IMR-90 (cell line): ENCODE measurements around the gene STXBP6. TPM values are rescaled to one million over a fixed set of nuclear protein-coding genes. Genes with fewer than 3 reads are reported as not detected.

Experiments used
- ATAC-seq: fragments of 200-7000 bp; cut with Tn5 transposase; 2 replicates; pipeline ENCODE4 v1.9.1; 2020; ENCODE audit warnings: low read depth, mild to moderate bottlenecking, moderate library complexity
- BruUV-seq: library from RNA; stranded (reverse); fragments of 400-500 nt; replicated peaks from 2 replicates; lab custom pipeline; 2021; lab: Mats Ljungman, UMichigan
- CTCF ChIA-PET: fragments of 300-600 bp; formaldehyde crosslinking; extraction: SDS; loops from one replicate; lab custom pipeline; 2021; ENCODE audit warnings: antibody characterized with exemption; lab: Yijun Ruan, JAX
- POLR2A ChIA-PET: fragments of 300-600 bp; sonication (Branson Sonifier 250); formaldehyde crosslinking; loops from one replicate; lab custom pipeline; 2022; ENCODE audit warnings: antibody characterized with exemption; ENCODE audit not compliant: unreplicated experiment; lab: Charles Lee
- DNase-seq: peaks from one replicate; pipeline ENCODE4 v3.0.0; 2013
- H2AFZ ChIP-seq: replicated peaks from 2 replicates; pipeline ENCODE3; 2013; ENCODE audit warnings: low read length, mild to moderate bottlenecking; ENCODE audit not compliant: poor library complexity
- H2AK5ac ChIP-seq: 2 replicates; pipeline ENCODE4 v1.6.1; 2013; ENCODE audit warnings: low read depth, low read length, inconsistent platforms
- H2AK9ac ChIP-seq: replicated peaks from 2 replicates; pipeline ENCODE3; 2013; ENCODE audit warnings: mild to moderate bottlenecking, low read depth, low read length, moderate library complexity; ENCODE audit not compliant: poor library complexity
- H2BK120ac ChIP-seq: 2 replicates; pipeline ENCODE4 v1.6.1; 2013; ENCODE audit warnings: low read depth, low read length, inconsistent platforms
- H2BK15ac ChIP-seq: 3 replicates; pipeline ENCODE4 v1.6.1; 2013; ENCODE audit warnings: low read depth, low read length, inconsistent platforms
- H2BK20ac ChIP-seq: 2 replicates; pipeline ENCODE4 v1.6.1; 2013; ENCODE audit warnings: low read depth, mild to moderate bottlenecking, inconsistent platforms, low read length, moderate library complexity
- H2BK5ac ChIP-seq: 2 replicates; pipeline ENCODE4 v1.6.1; 2013; ENCODE audit warnings: mild to moderate bottlenecking, low read depth, low read length, inconsistent platforms; ENCODE audit not compliant: poor library complexity, severe bottlenecking
- H3K14ac ChIP-seq: replicated peaks from 2 replicates; pipeline ENCODE4 v1.6.1; 2013; ENCODE audit warnings: low read depth, low read length, inconsistent platforms
- H3K18ac ChIP-seq: 2 replicates; pipeline ENCODE4 v1.6.1; 2013; ENCODE audit warnings: low read depth, low read length, control low read depth
- H3K23ac ChIP-seq: 2 replicates; pipeline ENCODE4 v1.6.1; 2013; ENCODE audit warnings: low read depth, low read length, inconsistent platforms
- H3K27ac ChIP-seq: 2 replicates; pipeline ENCODE4 v1.5.1; 2013; ENCODE audit warnings: mild to moderate bottlenecking, control low read depth, low read length; ENCODE audit not compliant: insufficient read depth
- H3K27me3 ChIP-seq: 2 replicates; pipeline ENCODE4 v1.6.1; 2013; ENCODE audit warnings: low read length; ENCODE audit not compliant: control insufficient read depth, insufficient read depth
- H3K36me3 ChIP-seq: 2 replicates; pipeline ENCODE4 v1.6.1; 2013; ENCODE audit warnings: low read length, mixed read lengths; ENCODE audit not compliant: control insufficient read depth, insufficient read depth
- H3K4ac ChIP-seq: 2 replicates; pipeline ENCODE4 v1.6.1; 2013; ENCODE audit warnings: low read depth, low read length, inconsistent platforms
- H3K4me1 ChIP-seq: 2 replicates; pipeline ENCODE4 v1.6.1; 2013; ENCODE audit warnings: low read length, mixed read lengths; ENCODE audit not compliant: control insufficient read depth, insufficient read depth
- H3K4me2 ChIP-seq: 2 replicates; pipeline ENCODE4 v1.6.1; 2013; ENCODE audit warnings: low read depth, mild to moderate bottlenecking, control low read depth, low read length, moderate library complexity
- H3K4me3 ChIP-seq: 2 replicates; pipeline ENCODE4 v1.5.1; 2013; ENCODE audit warnings: low read depth, mild to moderate bottlenecking, control low read depth, low read length, moderate library complexity; ENCODE audit not compliant: insufficient read depth
- H3K56ac ChIP-seq: 2 replicates; pipeline ENCODE4 v1.6.1; 2013; ENCODE audit warnings: low read length, inconsistent platforms; ENCODE audit not compliant: insufficient read depth; ENCODE audit errors: extremely low read depth
- H3K79me1 ChIP-seq, 2 experiments: 2 replicates each; pipeline ENCODE4 v1.6.1; 2013; ENCODE audit warnings: low read length in 2 of 2, inconsistent platforms in 1 of 2, low read depth in 1 of 2
- H3K9ac ChIP-seq: 2 replicates; pipeline ENCODE4 v1.6.1; 2013; ENCODE audit warnings: low read depth, low read length, control low read depth
- H3K9me1 ChIP-seq: 2 replicates; pipeline ENCODE4 v1.6.1; 2013; ENCODE audit warnings: low read length, inconsistent platforms; ENCODE audit not compliant: insufficient read depth
- H3K9me3 ChIP-seq: 2 replicates; pipeline ENCODE4 v1.6.1; 2013; ENCODE audit warnings: low read length; ENCODE audit not compliant: control insufficient read depth, insufficient read depth
- H4K20me1 ChIP-seq: 2 replicates; pipeline ENCODE4 v1.6.1; 2013; ENCODE audit warnings: low read length, inconsistent platforms; ENCODE audit not compliant: insufficient read depth
- H4K5ac ChIP-seq: 2 replicates; pipeline ENCODE4 v1.6.1; 2013; ENCODE audit warnings: mild to moderate bottlenecking, low read depth, low read length, control low read depth
- H4K8ac ChIP-seq, 2 experiments: 2 replicates each; pipeline ENCODE4 v1.6.1; 2013; ENCODE audit warnings: low read depth in 2 of 2, low read length in 2 of 2, control low read depth in 1 of 2, inconsistent platforms in 1 of 2
- H4K91ac ChIP-seq: 2 replicates; pipeline ENCODE4 v1.6.1; 2013; ENCODE audit warnings: low read depth, low read length, inconsistent platforms; ENCODE audit not compliant: insufficient read depth
- BHLHE40 ChIP-seq: fragments of 150-350 bp; IDR thresholded peaks from 2 replicates; pipeline ENCODE4 v1.6.1; 2016; ENCODE audit warnings: mild to moderate bottlenecking, low read depth, low read length
- CEBPB ChIP-seq: IDR thresholded peaks from 2 replicates; pipeline ENCODE4 v1.6.1; 2012; ENCODE audit warnings: low read depth, low read length, improper control_type of control experiment
- CHD1 ChIP-seq: IDR thresholded peaks from 2 replicates; pipeline ENCODE4 v1.6.1; 2012; ENCODE audit warnings: low read depth, low read length, improper control_type of control experiment
- FOS ChIP-seq: fragments of 150-350 bp; IDR thresholded peaks from 2 replicates; pipeline ENCODE4 v1.6.1; 2016; ENCODE audit warnings: low read depth, low read length
- MAFK ChIP-seq: IDR thresholded peaks from 2 replicates; pipeline ENCODE4 v1.6.1; 2012; ENCODE audit warnings: low read depth, low read length, improper control_type of control experiment
- MAZ ChIP-seq: IDR thresholded peaks from 2 replicates; pipeline ENCODE4 v1.6.1; 2012; ENCODE audit warnings: low read depth, mild to moderate bottlenecking, low read length, improper control_type of control experiment, moderate library complexity, borderline replicate concordance
- MXI1 ChIP-seq: IDR thresholded peaks from 2 replicates; pipeline ENCODE4 v1.6.1; 2012; ENCODE audit warnings: low read depth, mild to moderate bottlenecking, low read length, moderate library complexity, borderline replicate concordance
- NFE2L2 ChIP-seq: fragments of 150-350 bp; IDR thresholded peaks from 2 replicates; pipeline ENCODE4 v1.6.1; 2016; ENCODE audit warnings: low read depth, mild to moderate bottlenecking, low read length
- POLR2A ChIP-seq: IDR thresholded peaks from 2 replicates; pipeline ENCODE4 v1.6.1; 2012; ENCODE audit warnings: mild to moderate bottlenecking, low read depth, low read length
- RAD21 ChIP-seq: IDR thresholded peaks from 2 replicates; pipeline ENCODE4 v1.6.1; 2012; ENCODE audit warnings: low read length, improper control_type of control experiment
- RCOR1 ChIP-seq: IDR thresholded peaks from 2 replicates; pipeline ENCODE4 v1.6.1; 2012; ENCODE audit warnings: mild to moderate bottlenecking, low read length, improper control_type of control experiment; ENCODE audit not compliant: insufficient replicate concordance
- RFX5 ChIP-seq: IDR thresholded peaks from 2 replicates; pipeline ENCODE4 v1.8.0; 2012; ENCODE audit warnings: low read depth, mild to moderate bottlenecking, low read length, moderate library complexity
- SMC3 ChIP-seq: fragments of 150-350 bp; IDR thresholded peaks from 2 replicates; pipeline ENCODE4 v1.6.1; 2016; ENCODE audit warnings: low read depth, mild to moderate bottlenecking, antibody characterized with exemption, low read length, moderate library complexity
- WGBS, 2 experiments: methylation state at CpG; one replicate each; pipeline versions ENCODE4 v1.1.5 to v1.1.7; 2013; ENCODE audit warnings: missing lambda C conversion rate in 2 of 2; ENCODE audit not compliant: insufficient read length in 1 of 2; ENCODE audit errors: extremely low coverage in 2 of 2; 5-methylcytosine and 5-hydroxymethylcytosine counted together
- dilution Hi-C: fragments of 300-500 bp; cut with HindIII; formaldehyde crosslinking; loops from one replicate; pipeline ENCODE4 v1.14.3; 2018; ENCODE audit warnings: low sequenced_read_pairs; ENCODE audit not compliant: unreplicated experiment
- in situ Hi-C: fragments of 300-500 bp; cut with MboI; formaldehyde crosslinking; loops from 3 replicates; pipeline ENCODE4 v1.14.3; 2019; ENCODE audit warnings: low sequenced_read_pairs, inconsistent platforms, mixed read lengths
- intact Hi-C: fragments of 100-400 bp; cut with micrococcal nuclease; formaldehyde crosslinking; loops from 2 replicates; pipeline ENCODE4 v1.10.0; 2022
- polyA plus RNA-seq, 3 experiments: library from polyadenylated mRNA; depleted of rRNA; stranded (reverse); fragments of >200 nt; gene quantifications; 2 replicates each; pipeline ENCODE4 v1.2.3, GENCODE V29; 2012; ENCODE audit warnings: low replicate concordance in 1 of 3
- total RNA-seq: library from RNA; depleted of rRNA; stranded (reverse); fragments of >200 nt; gene quantifications from 2 replicates; pipeline ENCODE4 v1.2.3, GENCODE V29; 2012
- TF ChIP-seq, protein P1 (sequence below): conservative IDR thresholded peaks from 2 replicates; pipeline ENCODE4 v1.5.1; 2012; ENCODE audit warnings: mild to moderate bottlenecking, low read depth, low read length, improper control_type of control experiment
- TF ChIP-seq, protein P2 (sequence below): fragments of 150-350 bp; IDR thresholded peaks from 2 replicates; pipeline ENCODE4 v1.6.1; 2017; ENCODE audit warnings: mild to moderate bottlenecking, antibody characterized with exemption, low read length, low read depth
- TF ChIP-seq, protein P3 (sequence below): fragments of 150-350 bp; IDR thresholded peaks from 2 replicates; pipeline ENCODE4 v1.6.1; 2016; ENCODE audit warnings: low read depth, mild to moderate bottlenecking, low read length, moderate library complexity, borderline replicate concordance

Gene STXBP6
- total and polyA plus RNA-seq, 2 of the 4 experiments (the other 2 are of a cell fraction), result 14.2 to 14.3 TPM

DNA sequence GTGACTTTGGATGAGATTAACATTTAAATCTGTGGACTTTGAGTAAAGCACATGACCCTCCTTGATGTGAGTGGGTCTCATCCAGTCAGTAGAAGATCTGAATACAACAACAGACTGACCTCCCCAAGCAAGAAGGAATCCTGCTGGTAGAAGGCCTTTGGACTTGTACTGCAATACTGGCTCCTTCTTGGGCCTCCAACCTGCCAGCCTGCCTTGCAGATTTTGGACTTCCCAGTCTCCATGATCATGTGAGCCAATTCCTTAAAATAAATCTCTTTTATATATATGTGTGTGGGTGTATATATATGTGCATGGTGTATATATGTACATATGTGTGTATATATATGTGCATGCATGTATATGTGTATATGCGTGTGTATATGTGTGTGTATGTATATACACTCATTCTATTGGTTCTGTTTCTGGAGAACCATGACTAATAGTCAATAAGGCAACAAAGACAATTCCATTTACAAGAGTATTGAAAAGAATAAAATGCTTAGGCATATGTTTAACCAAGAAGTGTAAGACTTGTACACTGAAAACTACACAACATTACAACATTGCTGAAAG is 183.8 kb downstream of the STXBP6 start:
- DNase-seq, result no peak
- Histone ChIP-seq H2AK5ac (no peak overlapping the region), H2BK15ac (no peak overlapping the region), H3K4me3 (no peak overlapping the region), H3K14ac (no peak overlapping the region), H4K20me1 (no peaks in the 10 kb centered on the region), H3K18ac (no peak overlapping the region), H2BK120ac (no peak overlapping the region), H2BK5ac (no peak overlapping the region), H3K9me3 (no peaks in the 10 kb centered on the region), H2BK20ac (no peak overlapping the region), H3K9ac (no peak overlapping the region), H4K91ac (no peak overlapping the region), H4K8ac (no peak overlapping the region), H2AFZ (no peak overlapping the region), H3K4ac (no peak overlapping the region), H3K27me3 (no peaks in the 10 kb centered on the region), H3K27ac (no peak overlapping the region), H3K9me1 (no peaks in the 10 kb centered on the region), H3K23ac (no peak overlapping the region), H4K5ac (no peak overlapping the region), H3K79me1 (no peaks in the 10 kb centered on the region), H3K56ac (no peak overlapping the region), H3K4me1 (peaks cover 1% of the 10 kb centered on the region; the same call in 1 of the 2 replicates), H3K4me2 (no peak overlapping the region), H3K36me3 (no peaks in the 10 kb centered on the region), H2AK9ac (no peak overlapping the region)
- no peak for TF ChIP-seq RAD21
- no peak for TF ChIP-seq MAFK
- no peak for TF ChIP-seq RCOR1
- no peak for TF ChIP-seq FOS
- TF ChIP-seq, protein P1, sequence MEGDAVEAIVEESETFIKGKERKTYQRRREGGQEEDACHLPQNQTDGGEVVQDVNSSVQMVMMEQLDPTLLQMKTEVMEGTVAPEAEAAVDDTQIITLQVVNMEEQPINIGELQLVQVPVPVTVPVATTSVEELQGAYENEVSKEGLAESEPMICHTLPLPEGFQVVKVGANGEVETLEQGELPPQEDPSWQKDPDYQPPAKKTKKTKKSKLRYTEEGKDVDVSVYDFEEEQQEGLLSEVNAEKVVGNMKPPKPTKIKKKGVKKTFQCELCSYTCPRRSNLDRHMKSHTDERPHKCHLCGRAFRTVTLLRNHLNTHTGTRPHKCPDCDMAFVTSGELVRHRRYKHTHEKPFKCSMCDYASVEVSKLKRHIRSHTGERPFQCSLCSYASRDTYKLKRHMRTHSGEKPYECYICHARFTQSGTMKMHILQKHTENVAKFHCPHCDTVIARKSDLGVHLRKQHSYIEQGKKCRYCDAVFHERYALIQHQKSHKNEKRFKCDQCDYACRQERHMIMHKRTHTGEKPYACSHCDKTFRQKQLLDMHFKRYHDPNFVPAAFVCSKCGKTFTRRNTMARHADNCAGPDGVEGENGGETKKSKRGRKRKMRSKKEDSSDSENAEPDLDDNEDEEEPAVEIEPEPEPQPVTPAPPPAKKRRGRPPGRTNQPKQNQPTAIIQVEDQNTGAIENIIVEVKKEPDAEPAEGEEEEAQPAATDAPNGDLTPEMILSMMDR, result no peak
- TF ChIP-seq MAZ, result no peak
- TF ChIP-seq MXI1, result no peak
- no peak for TF ChIP-seq CEBPB
- no peak for TF ChIP-seq POLR2A
- TF ChIP-seq, protein P2, sequence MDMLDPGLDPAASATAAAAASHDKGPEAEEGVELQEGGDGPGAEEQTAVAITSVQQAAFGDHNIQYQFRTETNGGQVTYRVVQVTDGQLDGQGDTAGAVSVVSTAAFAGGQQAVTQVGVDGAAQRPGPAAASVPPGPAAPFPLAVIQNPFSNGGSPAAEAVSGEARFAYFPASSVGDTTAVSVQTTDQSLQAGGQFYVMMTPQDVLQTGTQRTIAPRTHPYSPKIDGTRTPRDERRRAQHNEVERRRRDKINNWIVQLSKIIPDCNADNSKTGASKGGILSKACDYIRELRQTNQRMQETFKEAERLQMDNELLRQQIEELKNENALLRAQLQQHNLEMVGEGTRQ, result no peak
- no peak for TF ChIP-seq RFX5
- no peak for TF ChIP-seq BHLHE40
- no peak for TF ChIP-seq NFE2L2
- TF ChIP-seq, protein P3, sequence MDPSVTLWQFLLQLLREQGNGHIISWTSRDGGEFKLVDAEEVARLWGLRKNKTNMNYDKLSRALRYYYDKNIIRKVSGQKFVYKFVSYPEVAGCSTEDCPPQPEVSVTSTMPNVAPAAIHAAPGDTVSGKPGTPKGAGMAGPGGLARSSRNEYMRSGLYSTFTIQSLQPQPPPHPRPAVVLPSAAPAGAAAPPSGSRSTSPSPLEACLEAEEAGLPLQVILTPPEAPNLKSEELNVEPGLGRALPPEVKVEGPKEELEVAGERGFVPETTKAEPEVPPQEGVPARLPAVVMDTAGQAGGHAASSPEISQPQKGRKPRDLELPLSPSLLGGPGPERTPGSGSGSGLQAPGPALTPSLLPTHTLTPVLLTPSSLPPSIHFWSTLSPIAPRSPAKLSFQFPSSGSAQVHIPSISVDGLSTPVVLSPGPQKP, result no peak
- no peak for TF ChIP-seq CHD1
- TF ChIP-seq SMC3, result no peak
- ChIA-PET CTCF (no interaction called here), POLR2A (no interaction called here)
- no peak for ATAC-seq
- intact Hi-C loops, result no loop called here
- in situ Hi-C loops, result no loop called here
- dilution Hi-C loops, result no loop called here
- WGBS, 2 experiments, result no CpG with 5 or more reads among the region's 1 CpG
- no TSS peak for BruUV-seq
